OCI-LY7 (cell line): ENCODE results near the gene NAV2. TPM values are rescaled to one million over a fixed set of nuclear protein-coding genes. Genes with fewer than 3 reads are reported as not detected.

Experiments used
- BruUV-seq: library from RNA; stranded (reverse); fragments of 400-500 nt; replicated peaks from 2 replicates; lab custom pipeline; 2021; lab: Mats Ljungman, UMichigan
- CTCF ChIA-PET: fragments of 300-600 bp; sonication (Branson Sonifier 250); formaldehyde crosslinking; loops from one replicate; lab custom pipeline; 2022; ENCODE audit warnings: antibody characterized with exemption; ENCODE audit not compliant: unreplicated experiment; lab: Charles Lee
- POLR2A ChIA-PET: fragments of 300-600 bp; sonication (Branson Sonifier 250); formaldehyde crosslinking; loops from one replicate; lab custom pipeline; 2022; ENCODE audit warnings: antibody characterized with exemption; lab: Charles Lee
- DNase-seq: peaks from one replicate; pipeline ENCODE4 v3.0.0-alpha.2; 2015; ENCODE audit warnings: low spot score
- H2AFZ ChIP-seq: fragments of 200-600 bp; sonication (generic), shearing (Covaris generic); 2 replicates; pipeline ENCODE4 v1.6.1; 2014; ENCODE audit warnings: mild to moderate bottlenecking, antibody characterized with exemption, low read length, moderate library complexity
- H3K27ac ChIP-seq: fragments of 200-600 bp; sonication (generic); 2 replicates; pipeline ENCODE4 v1.5.1; 2014; ENCODE audit warnings: mixed run types, low read depth, mild to moderate bottlenecking, moderate library complexity, low read length, inconsistent platforms; ENCODE audit not compliant: poor library complexity, severe bottlenecking
- H3K36me3 ChIP-seq: fragments of 200-600 bp; sonication (generic); 2 replicates; pipeline ENCODE4 v1.6.1; 2014; ENCODE audit warnings: mild to moderate bottlenecking, antibody characterized with exemption, low read length, moderate library complexity, mixed read lengths; ENCODE audit not compliant: insufficient read depth
- H3K4me1 ChIP-seq: fragments of 200-600 bp; sonication (generic); 2 replicates; pipeline ENCODE4 v1.5.1; 2014; ENCODE audit warnings: mild to moderate bottlenecking, low read length; ENCODE audit not compliant: insufficient read depth, poor library complexity, severe bottlenecking
- H3K4me2 ChIP-seq: fragments of 200-600 bp; sonication (generic); 2 replicates; pipeline ENCODE4 v1.6.1; 2014; ENCODE audit warnings: mild to moderate bottlenecking, low read length
- H3K4me3 ChIP-seq: fragments of 200-600 bp; sonication (generic); 2 replicates; pipeline ENCODE4 v1.5.1; 2014; ENCODE audit warnings: mild to moderate bottlenecking, low read depth, low read length; ENCODE audit not compliant: poor library complexity, severe bottlenecking
- H3K79me2 ChIP-seq: fragments of 200-600 bp; sonication (generic); 2 replicates; pipeline ENCODE4 v1.6.1; 2016; ENCODE audit warnings: low read depth, mild to moderate bottlenecking, low read length, moderate library complexity, mixed read lengths; ENCODE audit not compliant: insufficient read depth
- H3K9me2 ChIP-seq: fragments of 200-600 bp; sonication (generic); 2 replicates; pipeline ENCODE4 v1.6.1; 2016; ENCODE audit warnings: mild to moderate bottlenecking, low read length, mixed read lengths; ENCODE audit not compliant: insufficient read depth
- H3K9me3 ChIP-seq: fragments of 200-600 bp; sonication (generic); 2 replicates; pipeline ENCODE4 v1.6.1; 2014; ENCODE audit warnings: mild to moderate bottlenecking, mixed run types, low read length, mixed read lengths
- H4K20me1 ChIP-seq: fragments of 200-600 bp; sonication (generic); 2 replicates; pipeline ENCODE4 v1.6.1; 2014; ENCODE audit warnings: mild to moderate bottlenecking, antibody characterized with exemption, low read length, moderate library complexity, mixed read lengths; ENCODE audit not compliant: insufficient read depth
- CTCF ChIP-seq: fragments of 200-600 bp; sonication (generic); conservative IDR thresholded peaks from 2 replicates; pipeline ENCODE4 v1.5.1; 2014; ENCODE audit warnings: mild to moderate bottlenecking, antibody characterized with exemption, low read length, moderate library complexity, mixed read lengths
- EZH2phosphoT487 ChIP-seq: fragments of 200-600 bp; sonication (generic); IDR thresholded peaks from 2 replicates; pipeline ENCODE4 v1.6.1; 2018; ENCODE audit warnings: low read depth, borderline replicate concordance, mild to moderate bottlenecking, mixed run types, antibody characterized with exemption, low read length, moderate library complexity, mixed read lengths
- intact Hi-C: fragments of 100-400 bp; cut with micrococcal nuclease; formaldehyde crosslinking; loops from one replicate; pipeline ENCODE4 v1.10.0; 2022; ENCODE audit not compliant: unreplicated experiment
- total RNA-seq, 2 experiments: library from RNA; depleted of rRNA in 1 of 2; stranded (reverse); fragments of >200 nt in 1 of 2; shearing (Covaris generic) in 1 of 2; gene quantifications; 2 replicates each; pipeline ENCODE4 v1.2.3, GENCODE V29; 2014 to 2022

The NAV2 gene
- total RNA-seq, 2 experiments from 2014 or later = 0.06 to 0.68 TPM

- H3K79me2 ChIP-seq = no peaks in the 10 kb centered on the region
- no peaks in the 10 kb centered on the region for H3K9me3 ChIP-seq
- H3K9me2 ChIP-seq = no peaks in the 10 kb centered on the region
- no peak for DNase-seq
- intact Hi-C loops = no loop called here
- CTCF ChIA-PET = no interaction called here
- H3K4me3 ChIP-seq = no peak overlapping the region
- H3K36me3 ChIP-seq = no peaks in the 10 kb centered on the region
- no peaks in the 10 kb centered on the region for H4K20me1 ChIP-seq
- no peaks in the 10 kb centered on the region for H3K4me1 ChIP-seq
- H2AFZ ChIP-seq = no peak overlapping the region
- POLR2A ChIA-PET = no interaction called here
- no TSS peak for BruUV-seq
- no peak overlapping the region for H3K27ac ChIP-seq
- TF ChIP-seq CTCF = no peak
- no peak for TF ChIP-seq EZH2phosphoT487
- H3K4me2 ChIP-seq = no peak overlapping the region
Measured at GRCh38 chr11:19719960-19720359, 7.3 kb downstream of the NAV2 start.

- H4K20me1 ChIP-seq = no peaks in the 10 kb centered on the region
- H3K27ac ChIP-seq = no peak overlapping the region
- H3K4me3 ChIP-seq = no peak overlapping the region
- no peaks in the 10 kb centered on the region for H3K4me1 ChIP-seq
- intact Hi-C loops = no loop called here
- no peak for DNase-seq
- no peaks in the 10 kb centered on the region for H3K36me3 ChIP-seq
- no TSS peak for BruUV-seq
- ChIA-PET POLR2A (interaction anchor here (0.7 kb wide), 1 partner anchor 151 kb away, joined by 3 read pairs; no protein-coding TSS in a partner anchor), CTCF (no interaction called here)
- no peaks in the 10 kb centered on the region for H3K9me2 ChIP-seq
- H3K9me3 ChIP-seq = no peaks in the 10 kb centered on the region
- no peak overlapping the region for H2AFZ ChIP-seq
- H3K79me2 ChIP-seq = no peaks in the 10 kb centered on the region
- TF ChIP-seq CTCF (no peak), EZH2phosphoT487 (no peak)
- no peak overlapping the region for H3K4me2 ChIP-seq
Measured at GRCh38 chr11:19721176-19721575, 8.5 kb downstream of the NAV2 start.

- H3K9me3 ChIP-seq = no peaks in the 10 kb centered on the region
- no peaks in the 10 kb centered on the region for H4K20me1 ChIP-seq
- no peaks in the 10 kb centered on the region for H3K9me2 ChIP-seq
- CTCF ChIA-PET = no interaction called here
- H2AFZ ChIP-seq = no peak overlapping the region
- no peak overlapping the region for H3K27ac ChIP-seq
- no peak for DNase-seq
- no TSS peak for BruUV-seq
- intact Hi-C loops = no loop called here
- POLR2A ChIA-PET = no interaction called here
- no peaks in the 10 kb centered on the region for H3K36me3 ChIP-seq
- H3K79me2 ChIP-seq = no peaks in the 10 kb centered on the region
- no peaks in the 10 kb centered on the region for H3K4me1 ChIP-seq
- TF ChIP-seq EZH2phosphoT487 = no peak
- no peak for TF ChIP-seq CTCF
- no peak overlapping the region for H3K4me2 ChIP-seq
- no peak overlapping the region for H3K4me3 ChIP-seq
Measured at GRCh38 chr11:19722702-19723101, 10.1 kb downstream of the NAV2 start.
